B cell (primary cell): ENCODE results near the gene PRIM2. TPM values are rescaled to one million over a fixed set of nuclear protein-coding genes. Genes with fewer than 3 reads are reported as not detected.
"Not testable (repeated sequence)": the region's sequence is repeated elsewhere in the genome, so short reads cannot be mapped to it uniquely, and the experiment has no call there.

Experiments used
- ATAC-seq: fragments of 200-7000 bp; cut with Tn5 transposase; one replicate; pipeline ENCODE4 v1.10.0; 2021; ENCODE audit warnings: low read depth, mild to moderate bottlenecking, moderate number of reproducible peaks, moderate library complexity
- CTCF ChIA-PET: fragments of 350-600 bp; sonication (Branson Sonifier 250); formaldehyde crosslinking; loops from one replicate; lab custom pipeline; 2021; ENCODE audit warnings: antibody characterized with exemption, inconsistent platforms; lab: Charles Lee
- POLR2A ChIA-PET: fragments of 350-600 bp; sonication (Branson Sonifier 250); formaldehyde crosslinking; loops from one replicate; lab custom pipeline; 2021; ENCODE audit warnings: antibody characterized with exemption; lab: Charles Lee
- DNase-seq: peaks from one replicate; pipeline ENCODE4 v3.0.0; 2013
- H2AFZ ChIP-seq: 2 replicates; pipeline ENCODE4 v1.6.1; 2012; ENCODE audit warnings: mild to moderate bottlenecking, low read depth, low read length; ENCODE audit not compliant: insufficient read depth, poor library complexity, severe bottlenecking
- H3K27ac ChIP-seq, 2 donors: 1 replicate in 1 of 2; 2 replicates in 1 of 2; pipeline ENCODE4 v1.5.1; 2012 to 2013; ENCODE audit warnings: low read length in 2 of 2, mild to moderate bottlenecking in 2 of 2, moderate library complexity in 1 of 2
- H3K27me3 ChIP-seq, 4 experiments: fragments of 200-600 bp in 1 of 4; sonication (generic) in 1 of 4; replicated peaks in 1 of 4; 1 replicate in 2 of 4; 2 replicates in 2 of 4; pipeline versions ENCODE4 v1.6.1 to v1.7.0; 2013 to 2016; ENCODE audit warnings: low read length in 3 of 4, mild to moderate bottlenecking in 2 of 4, mixed read lengths in 1 of 4, moderate library complexity in 1 of 4; ENCODE audit not compliant: insufficient read depth in 4 of 4, control insufficient read depth in 3 of 4; ENCODE audit errors: control extremely low read depth in 1 of 4
- H3K36me3 ChIP-seq, 2 experiments: replicated peaks in 1 of 2; 1 replicate in 1 of 2; 2 replicates in 1 of 2; pipeline versions ENCODE4 v1.6.1 to v1.7.1; 2013; ENCODE audit warnings: low read length in 1 of 2; ENCODE audit not compliant: insufficient read depth in 2 of 2, control insufficient read depth in 1 of 2; ENCODE audit errors: control extremely low read depth in 1 of 2, extremely low read depth in 1 of 2
- H3K4me1 ChIP-seq, 2 donors: fragments of 200-600 bp in 1 of 2; sonication (generic) in 1 of 2; 1 replicate in 1 of 2; 2 replicates in 1 of 2; pipeline versions ENCODE4 v1.5.1 to v1.6.1; 2013 to 2017; ENCODE audit warnings: low read length in 2 of 2; ENCODE audit not compliant: control insufficient read depth in 2 of 2, insufficient read depth in 2 of 2
- H3K4me2 ChIP-seq: replicated peaks from 2 replicates; pipeline ENCODE3; 2012; ENCODE audit warnings: mild to moderate bottlenecking, low read depth, low read length; ENCODE audit not compliant: poor library complexity, severe bottlenecking
- H3K4me3 ChIP-seq, 5 experiments: fragments of 200-600 bp in 1 of 5; sonication (generic) in 1 of 5; 1 replicate in 3 of 5; 2 replicates in 2 of 5; pipeline versions ENCODE4 v1.5.1 to v1.7.0; 2011 to 2016; ENCODE audit warnings: low read length in 4 of 5, mild to moderate bottlenecking in 4 of 5, low read depth in 2 of 5, control low read depth in 1 of 5, moderate library complexity in 1 of 5; ENCODE audit not compliant: insufficient read depth in 1 of 5; ENCODE audit errors: control extremely low read depth in 1 of 5, extremely low read depth in 1 of 5
- H3K79me2 ChIP-seq: fragments of 200-600 bp; sonication (generic); one replicate; pipeline ENCODE4 v1.6.0; 2016; ENCODE audit warnings: low read length; ENCODE audit not compliant: control insufficient read depth, insufficient read depth
- H3K9ac ChIP-seq: fragments of 200-600 bp; sonication (generic); 2 replicates; pipeline ENCODE4 v1.6.1; 2017; ENCODE audit warnings: mild to moderate bottlenecking, low read length, moderate library complexity
- H3K9me3 ChIP-seq, 3 donors: one replicate each; pipeline versions ENCODE4 v1.6.1 to v1.7.1; 2013; ENCODE audit warnings: low read length in 2 of 3; ENCODE audit not compliant: control insufficient read depth in 2 of 3, insufficient read depth in 1 of 3; ENCODE audit errors: control extremely low read depth in 1 of 3
- H4K20me1 ChIP-seq: 2 replicates; pipeline ENCODE4 v1.6.0; 2012; ENCODE audit warnings: mild to moderate bottlenecking, low read length; ENCODE audit not compliant: insufficient read depth, control insufficient read depth, poor library complexity, severe bottlenecking
- H3K27ac Mint-ChIP-seq: one replicate; pipeline ENCODE4 v1.8.0; 2021; ENCODE audit warnings: mixed read lengths
- H3K27me3 Mint-ChIP-seq: one replicate; pipeline ENCODE4 v1.8.0; 2021; ENCODE audit warnings: mixed read lengths
- H3K4me1 Mint-ChIP-seq: one replicate; pipeline ENCODE4 v1.8.0; 2021; ENCODE audit warnings: mixed read lengths
- H3K4me3 Mint-ChIP-seq: one replicate; pipeline ENCODE4 v1.8.0; 2021; ENCODE audit warnings: mixed read lengths
- H3K9me3 Mint-ChIP-seq: one replicate; pipeline ENCODE4 v1.8.0; 2022; ENCODE audit warnings: mixed read lengths; ENCODE audit not compliant: insufficient read depth
- WGBS: methylation state at CpG from one replicate; pipeline ENCODE4 v1.1.5; 2013; ENCODE audit warnings: missing lambda C conversion rate; ENCODE audit not compliant: insufficient coverage; 5-methylcytosine and 5-hydroxymethylcytosine counted together
- intact Hi-C: fragments of 100-400 bp; cut with micrococcal nuclease; formaldehyde crosslinking; loops from one replicate; pipeline ENCODE4 v1.10.0; 2022
- polyA plus RNA-seq: library from polyadenylated mRNA; depleted of rRNA; stranded (reverse); fragments of >200 nt; gene quantifications from 2 replicates; pipeline ENCODE4 v1.2.3, GENCODE V29; 2012
- small RNA-seq: library from RNA; depleted of rRNA; stranded (forward); fragments of <200 nt; gene quantifications from one replicate; pipeline ENCODE3, GENCODE V24; 2012; ENCODE audit warnings: low replicate concordance, low read depth; ENCODE audit not compliant: insufficient read length
- total RNA-seq, 2 donors: library from RNA; stranded (reverse); fragments of 120-200 nt in 1 of 2; gene quantifications; 1 replicate in 1 of 2; 2 replicates in 1 of 2; pipeline versions ENCODE4 v1.2.3 to v1.2.4, GENCODE V29; 2013 to 2022

PRIM2 gene
- total and polyA plus RNA-seq, 2 donors (not counting 1 experiment from before 2014, with no cell fraction given) = 5.2 to 21.0 TPM

DNA sequence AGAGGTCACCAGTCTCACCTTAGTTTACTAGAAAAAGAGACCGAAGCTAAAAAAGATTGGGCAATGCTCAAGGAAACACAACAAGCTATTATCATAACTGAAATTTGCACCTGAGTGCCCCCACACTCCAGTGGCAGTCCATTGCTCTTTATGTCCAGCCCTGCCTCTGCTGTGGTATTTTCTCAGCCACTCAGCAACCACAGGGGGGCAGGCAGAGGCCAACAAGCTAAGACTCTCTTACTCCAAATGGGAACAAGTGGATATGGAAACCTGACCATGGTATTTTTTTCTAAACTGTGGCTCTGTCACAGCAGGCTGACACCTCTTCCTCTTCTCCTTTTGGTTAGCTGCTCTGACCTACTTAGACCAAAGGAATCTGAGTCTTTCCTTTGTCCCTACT lies 355.9 kb downstream of the PRIM2 start:
- H3K9me3 Mint-ChIP-seq, H3K27ac Mint-ChIP-seq, POLR2A ChIA-PET, H3K9me3 ChIP-seq, H3K9ac ChIP-seq, H4K20me1 ChIP-seq, H3K27me3 Mint-ChIP-seq, H2AFZ ChIP-seq, H3K4me2 ChIP-seq, H3K27me3 ChIP-seq, CTCF ChIA-PET, H3K4me1 Mint-ChIP-seq, H3K27ac ChIP-seq, H3K4me3 Mint-ChIP-seq, ATAC-seq, H3K36me3 ChIP-seq, H3K79me2 ChIP-seq, H3K4me3 ChIP-seq, H3K4me1 ChIP-seq, intact Hi-C loops, DNase-seq: not testable (repeated sequence)
- WGBS = no CpG with 5 or more reads among the region's 1 CpG

DNA sequence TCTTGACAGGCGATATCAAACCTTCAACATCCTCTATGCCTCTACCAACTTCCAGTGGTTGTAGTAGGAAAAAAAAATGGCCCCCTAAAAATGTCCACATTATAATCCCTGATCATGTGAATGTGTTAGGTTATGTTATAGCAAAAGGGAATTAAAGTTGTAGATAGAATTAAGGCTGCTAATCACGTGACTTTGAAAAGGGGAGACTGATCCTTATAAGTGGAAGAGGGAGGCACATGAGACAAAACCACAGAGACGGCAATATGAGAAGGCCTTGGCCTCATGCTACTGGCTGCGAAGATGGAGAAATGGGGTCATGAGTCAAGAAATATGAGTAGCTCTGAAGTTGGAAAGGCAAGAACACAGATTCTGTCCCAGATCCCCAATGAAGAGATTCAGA lies 358.0 kb downstream of the PRIM2 start:
- H2AFZ ChIP-seq, ATAC-seq, H3K4me1 ChIP-seq, H3K36me3 ChIP-seq, intact Hi-C loops, H3K9me3 Mint-ChIP-seq, H3K4me1 Mint-ChIP-seq, H3K4me2 ChIP-seq, H3K9ac ChIP-seq, H3K4me3 ChIP-seq, H3K27ac Mint-ChIP-seq, DNase-seq, H3K9me3 ChIP-seq, H3K79me2 ChIP-seq, H3K27me3 ChIP-seq, H3K27ac ChIP-seq, H4K20me1 ChIP-seq, POLR2A ChIA-PET, H3K27me3 Mint-ChIP-seq, CTCF ChIA-PET, H3K4me3 Mint-ChIP-seq: not testable (repeated sequence)
- WGBS = 100% methylated on average over 2 of the region's 4 CpGs

DNA sequence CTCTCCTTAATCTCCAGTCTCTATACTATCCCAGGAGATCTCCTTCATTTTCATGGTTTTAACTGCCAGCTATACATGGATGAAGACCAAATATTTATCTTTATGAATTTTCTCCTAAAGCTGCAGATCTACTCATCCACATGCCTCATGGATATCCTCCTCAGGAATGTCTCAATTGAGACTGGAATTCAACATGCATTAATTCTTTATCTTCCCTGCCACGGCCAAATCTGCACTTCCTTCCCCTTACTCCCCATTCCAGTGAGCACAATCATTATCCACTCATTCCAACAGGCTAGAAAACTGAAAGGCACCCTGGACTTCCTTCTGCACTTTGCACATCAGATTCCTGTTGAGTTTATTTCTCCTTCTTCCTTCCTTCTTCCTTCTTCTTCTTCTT lies 379.0 kb downstream of the PRIM2 start:
- H3K4me2 ChIP-seq, intact Hi-C loops, H3K4me1 ChIP-seq, H3K36me3 ChIP-seq, H3K9me3 ChIP-seq, H3K4me1 Mint-ChIP-seq, H4K20me1 ChIP-seq, H3K4me3 Mint-ChIP-seq, DNase-seq, H3K27me3 Mint-ChIP-seq, H3K9ac ChIP-seq, POLR2A ChIA-PET, H3K4me3 ChIP-seq, H3K9me3 Mint-ChIP-seq, H3K27ac Mint-ChIP-seq, H3K27me3 ChIP-seq, H3K79me2 ChIP-seq, H2AFZ ChIP-seq, ATAC-seq, H3K27ac ChIP-seq, CTCF ChIA-PET: not testable (repeated sequence)
- WGBS = no CpG with 5 or more reads among the region's 1 CpG

Small RNA genes within 50 kb of the gene (small RNA-seq; reads per million reads assigned to genes)
- gene MIR548U = not detected

Other genes starting within 250 kb of the PRIM2 start
- 86.3 and 106 TPM in 2 replicates for gene ZNF451, start 227.4 kb upstream of the PRIM2 start, total RNA-seq
- gene ZNF451, start 227.4 kb upstream of the PRIM2 start, polyA plus RNA-seq = 25.9 and 38.9 TPM in 2 replicates
- gene BAG2, start 145.3 kb upstream of the PRIM2 start, total RNA-seq = 4.6 and 4.7 TPM in 2 replicates
- gene BAG2, start 145.3 kb upstream of the PRIM2 start, polyA plus RNA-seq = 1.5 and 2.2 TPM in 2 replicates
- 0.78 and 0.94 TPM in 2 replicates for gene RAB23, start 95.3 kb upstream of the PRIM2 start, total RNA-seq
- gene RAB23, start 95.3 kb upstream of the PRIM2 start, polyA plus RNA-seq = 0.10 and 0.12 TPM in 2 replicates